ENCODE measurements around the gene CPA4. TPM values are rescaled to one million over a fixed set of nuclear protein-coding genes. Genes with fewer than 3 reads are reported as not detected.

Gene CPA4
- total and polyA plus RNA-seq, 4 donors: 0.03 to 0.05 TPM; not detected in 2

DNA sequence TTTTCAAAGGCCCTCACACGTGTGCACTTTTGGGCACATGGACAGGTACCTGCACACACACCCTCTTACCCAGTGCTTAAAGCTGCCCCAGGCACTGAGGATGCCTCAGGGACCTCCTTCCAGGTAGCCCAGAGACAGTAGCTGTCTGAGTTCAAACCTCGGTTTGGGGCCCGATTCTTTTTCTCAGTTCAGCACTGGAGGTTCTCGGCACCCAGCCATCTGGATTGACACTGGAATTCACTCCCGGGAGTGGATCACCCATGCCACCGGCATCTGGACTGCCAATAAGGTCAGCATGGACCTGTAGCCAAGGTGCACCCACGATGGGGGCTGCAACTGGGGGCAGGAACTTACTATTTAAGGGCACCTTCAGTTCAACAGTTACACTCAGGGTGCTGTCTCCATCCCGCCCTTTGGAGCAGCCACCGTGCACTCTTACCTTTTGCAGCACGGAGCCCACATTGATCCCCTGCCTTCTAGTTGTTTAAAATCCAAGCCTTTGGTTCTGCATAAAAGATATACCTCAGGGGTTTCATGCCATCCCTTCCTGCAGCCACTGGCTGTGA lies 69.4 kb downstream of the CPA4 start:
- TF ChIP-seq, protein P1, sequence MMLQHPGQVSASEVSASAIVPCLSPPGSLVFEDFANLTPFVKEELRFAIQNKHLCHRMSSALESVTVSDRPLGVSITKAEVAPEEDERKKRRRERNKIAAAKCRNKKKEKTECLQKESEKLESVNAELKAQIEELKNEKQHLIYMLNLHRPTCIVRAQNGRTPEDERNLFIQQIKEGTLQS (IDR thresholded peaks at IDR 0.05): no peak
- no peak for TF ChIP-seq HNF4A (conservative IDR thresholded peaks at IDR 0.05)
- no peak for TF ChIP-seq SP1 (IDR thresholded peaks at IDR 0.05)
- TF ChIP-seq JUND (IDR thresholded peaks at IDR 0.05): no peak
- TF ChIP-seq, protein P2, sequence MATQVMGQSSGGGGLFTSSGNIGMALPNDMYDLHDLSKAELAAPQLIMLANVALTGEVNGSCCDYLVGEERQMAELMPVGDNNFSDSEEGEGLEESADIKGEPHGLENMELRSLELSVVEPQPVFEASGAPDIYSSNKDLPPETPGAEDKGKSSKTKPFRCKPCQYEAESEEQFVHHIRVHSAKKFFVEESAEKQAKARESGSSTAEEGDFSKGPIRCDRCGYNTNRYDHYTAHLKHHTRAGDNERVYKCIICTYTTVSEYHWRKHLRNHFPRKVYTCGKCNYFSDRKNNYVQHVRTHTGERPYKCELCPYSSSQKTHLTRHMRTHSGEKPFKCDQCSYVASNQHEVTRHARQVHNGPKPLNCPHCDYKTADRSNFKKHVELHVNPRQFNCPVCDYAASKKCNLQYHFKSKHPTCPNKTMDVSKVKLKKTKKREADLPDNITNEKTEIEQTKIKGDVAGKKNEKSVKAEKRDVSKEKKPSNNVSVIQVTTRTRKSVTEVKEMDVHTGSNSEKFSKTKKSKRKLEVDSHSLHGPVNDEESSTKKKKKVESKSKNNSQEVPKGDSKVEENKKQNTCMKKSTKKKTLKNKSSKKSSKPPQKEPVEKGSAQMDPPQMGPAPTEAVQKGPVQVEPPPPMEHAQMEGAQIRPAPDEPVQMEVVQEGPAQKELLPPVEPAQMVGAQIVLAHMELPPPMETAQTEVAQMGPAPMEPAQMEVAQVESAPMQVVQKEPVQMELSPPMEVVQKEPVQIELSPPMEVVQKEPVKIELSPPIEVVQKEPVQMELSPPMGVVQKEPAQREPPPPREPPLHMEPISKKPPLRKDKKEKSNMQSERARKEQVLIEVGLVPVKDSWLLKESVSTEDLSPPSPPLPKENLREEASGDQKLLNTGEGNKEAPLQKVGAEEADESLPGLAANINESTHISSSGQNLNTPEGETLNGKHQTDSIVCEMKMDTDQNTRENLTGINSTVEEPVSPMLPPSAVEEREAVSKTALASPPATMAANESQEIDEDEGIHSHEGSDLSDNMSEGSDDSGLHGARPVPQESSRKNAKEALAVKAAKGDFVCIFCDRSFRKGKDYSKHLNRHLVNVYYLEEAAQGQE (IDR thresholded peaks at IDR 0.05): no peak
- TF ChIP-seq FOXA2 (IDR thresholded peaks at IDR 0.05): no peak
- TF ChIP-seq, protein P3, sequence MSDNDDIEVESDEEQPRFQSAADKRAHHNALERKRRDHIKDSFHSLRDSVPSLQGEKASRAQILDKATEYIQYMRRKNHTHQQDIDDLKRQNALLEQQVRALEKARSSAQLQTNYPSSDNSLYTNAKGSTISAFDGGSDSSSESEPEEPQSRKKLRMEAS (IDR thresholded peaks at IDR 0.05): no peak
- TF ChIP-seq YY1 (IDR thresholded peaks at IDR 0.05): no peak
- TF ChIP-seq, protein P4, sequence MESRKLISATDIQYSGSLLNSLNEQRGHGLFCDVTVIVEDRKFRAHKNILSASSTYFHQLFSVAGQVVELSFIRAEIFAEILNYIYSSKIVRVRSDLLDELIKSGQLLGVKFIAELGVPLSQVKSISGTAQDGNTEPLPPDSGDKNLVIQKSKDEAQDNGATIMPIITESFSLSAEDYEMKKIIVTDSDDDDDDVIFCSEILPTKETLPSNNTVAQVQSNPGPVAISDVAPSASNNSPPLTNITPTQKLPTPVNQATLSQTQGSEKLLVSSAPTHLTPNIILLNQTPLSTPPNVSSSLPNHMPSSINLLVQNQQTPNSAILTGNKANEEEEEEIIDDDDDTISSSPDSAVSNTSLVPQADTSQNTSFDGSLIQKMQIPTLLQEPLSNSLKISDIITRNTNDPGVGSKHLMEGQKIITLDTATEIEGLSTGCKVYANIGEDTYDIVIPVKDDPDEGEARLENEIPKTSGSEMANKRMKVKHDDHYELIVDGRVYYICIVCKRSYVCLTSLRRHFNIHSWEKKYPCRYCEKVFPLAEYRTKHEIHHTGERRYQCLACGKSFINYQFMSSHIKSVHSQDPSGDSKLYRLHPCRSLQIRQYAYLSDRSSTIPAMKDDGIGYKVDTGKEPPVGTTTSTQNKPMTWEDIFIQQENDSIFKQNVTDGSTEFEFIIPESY (IDR thresholded peaks at IDR 0.05): no peak
- TF ChIP-seq GABPA (IDR thresholded peaks at IDR 0.05 in 1 of 2, conservative IDR thresholded peaks at IDR 0.05 in 1 of 2): no peak
- no peak for TF ChIP-seq HNF4G (IDR thresholded peaks at IDR 0.05)
- no peak for TF ChIP-seq RAD21 (IDR thresholded peaks at IDR 0.05)
- TF ChIP-seq NR2F2 (IDR thresholded peaks at IDR 0.05): no peak
- TF ChIP-seq FOXA1 (IDR thresholded peaks at IDR 0.05): no peak
- no peak for TF ChIP-seq TAF1 (conservative IDR thresholded peaks at IDR 0.05)
- TF ChIP-seq, protein P5, sequence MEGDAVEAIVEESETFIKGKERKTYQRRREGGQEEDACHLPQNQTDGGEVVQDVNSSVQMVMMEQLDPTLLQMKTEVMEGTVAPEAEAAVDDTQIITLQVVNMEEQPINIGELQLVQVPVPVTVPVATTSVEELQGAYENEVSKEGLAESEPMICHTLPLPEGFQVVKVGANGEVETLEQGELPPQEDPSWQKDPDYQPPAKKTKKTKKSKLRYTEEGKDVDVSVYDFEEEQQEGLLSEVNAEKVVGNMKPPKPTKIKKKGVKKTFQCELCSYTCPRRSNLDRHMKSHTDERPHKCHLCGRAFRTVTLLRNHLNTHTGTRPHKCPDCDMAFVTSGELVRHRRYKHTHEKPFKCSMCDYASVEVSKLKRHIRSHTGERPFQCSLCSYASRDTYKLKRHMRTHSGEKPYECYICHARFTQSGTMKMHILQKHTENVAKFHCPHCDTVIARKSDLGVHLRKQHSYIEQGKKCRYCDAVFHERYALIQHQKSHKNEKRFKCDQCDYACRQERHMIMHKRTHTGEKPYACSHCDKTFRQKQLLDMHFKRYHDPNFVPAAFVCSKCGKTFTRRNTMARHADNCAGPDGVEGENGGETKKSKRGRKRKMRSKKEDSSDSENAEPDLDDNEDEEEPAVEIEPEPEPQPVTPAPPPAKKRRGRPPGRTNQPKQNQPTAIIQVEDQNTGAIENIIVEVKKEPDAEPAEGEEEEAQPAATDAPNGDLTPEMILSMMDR (IDR thresholded peaks at IDR 0.05; ENCODE audit: low read depth, low read length, missing input control): no peak
- no peak for TF ChIP-seq EGR1 (IDR thresholded peaks at IDR 0.05; ENCODE audit: low read depth in 2 of 2)
- no peak for TF ChIP-seq RXRA (IDR thresholded peaks at IDR 0.05)
- no peak overlapping the region for H3K9ac ChIP-seq (ENCODE audit: low read depth in 1 of 2, low read length in 2 of 2)
- no peaks in the 10 kb centered on the region for H3K4me1 ChIP-seq (ENCODE audit: control insufficient read depth in 4 of 4, insufficient read depth in 4 of 4, low read length in 3 of 4)
- 90% methylated on average over 10 of the region's 10 CpGs for WGBS
- H3K27ac ChIP-seq (ENCODE audit: low read depth in 1 of 2, low read length in 2 of 2): no peak overlapping the region
- no peaks in the 10 kb centered on the region for H3K36me3 ChIP-seq (ENCODE audit: control insufficient read depth in 4 of 4, insufficient read depth in 3 of 4, low read depth in 1 of 4, low read length in 3 of 4)
- no peak overlapping the region for H3K4me3 ChIP-seq (ENCODE audit: low read depth in 1 of 3, low read length in 3 of 3)
- no peak for DNase-seq (ENCODE audit: low spot score)
- H3K9me3 ChIP-seq (ENCODE audit: control insufficient read depth in 4 of 4, low read length in 3 of 4): peaks cover 3 to 11% (median 5%) of the 10 kb centered on the region in 4 donors
- no peaks in the 10 kb centered on the region for H3K27me3 ChIP-seq (ENCODE audit: control insufficient read depth in 4 of 4, insufficient read depth in 4 of 4, low read length in 3 of 4)

Measured in liver (tissue), 9 donors.